ENCODE data around the gene HLF.
A peak's percentile ranks its signal among the peaks of the same experiment; 100 is the strongest.

The HLF gene

GRCh38 chr17:55366020-55366481 lies 101.3 kb downstream of the HLF start:
- DNase-seq: no peak

- peak; percentile 3 for DNase-seq
Observed at GRCh38 chr17:55368706-55369105, 103.9 kb downstream of the HLF start.

Data from GF-D8 (cell line).